Measurements from ENCODE around the gene TPD52L1. TPM values are rescaled to one million over a fixed set of nuclear protein-coding genes. Genes with fewer than 3 reads are reported as not detected.

TPD52L1 gene
- total RNA-seq, 4 donors from 2014 or later, result 13.4 to 39.6 (median 21.2) TPM

DNA sequence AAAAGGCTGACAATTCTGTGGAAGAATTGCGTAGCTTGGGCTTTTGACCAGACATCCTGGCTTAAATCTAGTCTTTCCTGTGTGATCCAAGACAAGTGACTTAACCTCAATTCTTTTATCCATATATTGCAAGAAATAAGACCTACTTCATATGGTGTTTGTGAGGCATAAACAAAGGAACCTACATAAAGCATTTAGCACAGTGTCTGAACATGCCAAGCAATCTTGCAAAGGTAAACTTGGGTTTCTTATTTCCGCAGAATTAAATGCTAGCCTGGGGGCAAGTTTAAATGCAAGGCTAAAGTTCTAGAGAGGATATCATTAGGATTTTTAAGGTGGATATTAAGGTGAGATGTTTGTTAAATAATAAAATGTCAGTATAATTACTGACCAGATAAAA, 100.3 kb downstream of the TPD52L1 start:
- TF ChIP-seq CTCF (IDR thresholded peaks at IDR 0.05) (no peak), POLR2A (IDR thresholded peaks at IDR 0.05) (no peak)
- H3K9me3 ChIP-seq, result no peaks in the 10 kb centered on the region
- H3K4me1 ChIP-seq, result no peaks in the 10 kb centered on the region
- no peak overlapping the region for H3K27ac ChIP-seq
- no peak overlapping the region for H3K4me3 ChIP-seq
- no peaks in the 10 kb centered on the region for H3K36me3 ChIP-seq
- no peak for DNase-seq
- no peaks in the 10 kb centered on the region for H3K27me3 ChIP-seq

GRCh38 chr6:125254321-125254720, 100.7 kb downstream of the TPD52L1 start:
- no peak for DNase-seq
- Histone ChIP-seq H3K27ac (no peak overlapping the region), H3K27me3 (no peaks in the 10 kb centered on the region), H3K36me3 (no peaks in the 10 kb centered on the region), H3K4me3 (no peak overlapping the region), H3K9me3 (no peaks in the 10 kb centered on the region), H3K4me1 (no peaks in the 10 kb centered on the region)
- TF ChIP-seq CTCF (IDR thresholded peaks at IDR 0.05), result no peak
- no peak for TF ChIP-seq POLR2A (IDR thresholded peaks at IDR 0.05)

DNA sequence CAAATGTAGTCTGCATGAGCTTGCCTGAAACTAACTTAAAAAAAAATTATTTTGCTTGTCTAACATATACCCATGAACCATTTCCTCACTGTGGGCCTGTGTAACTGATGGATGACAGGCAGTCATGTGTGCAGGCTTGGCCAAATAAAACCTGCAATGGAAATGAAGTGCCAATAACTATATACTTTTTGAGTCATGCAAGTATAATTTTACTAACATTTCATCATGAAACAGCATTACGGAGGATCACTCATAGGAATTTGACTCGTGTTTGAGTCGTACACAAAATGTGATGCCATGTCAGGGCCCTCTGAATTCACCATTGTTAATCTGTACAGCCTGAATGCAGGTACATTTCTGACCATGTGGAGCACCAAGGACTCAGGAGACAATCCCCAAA, 101.6 kb downstream of the TPD52L1 start:
- Histone ChIP-seq H3K36me3 (no peaks in the 10 kb centered on the region), H3K4me1 (no peaks in the 10 kb centered on the region), H3K27ac (no peak overlapping the region), H3K4me3 (no peak overlapping the region), H3K27me3 (no peaks in the 10 kb centered on the region), H3K9me3 (no peaks in the 10 kb centered on the region)
- DNase-seq, result no peak
- no peak for TF ChIP-seq POLR2A (IDR thresholded peaks at IDR 0.05)
- TF ChIP-seq CTCF (IDR thresholded peaks at IDR 0.05), result no peak

- TF ChIP-seq CTCF (IDR thresholded peaks at IDR 0.05) (no peak), POLR2A (IDR thresholded peaks at IDR 0.05) (no peak)
- DNase-seq, result no peak
- Histone ChIP-seq H3K4me1 (no peaks in the 10 kb centered on the region), H3K27ac (no peak overlapping the region), H3K27me3 (no peaks in the 10 kb centered on the region), H3K9me3 (no peaks in the 10 kb centered on the region), H3K36me3 (no peaks in the 10 kb centered on the region), H3K4me3 (no peak overlapping the region)
Measured at GRCh38 chr6:125257351-125257750, 103.8 kb downstream of the TPD52L1 start.

DNA sequence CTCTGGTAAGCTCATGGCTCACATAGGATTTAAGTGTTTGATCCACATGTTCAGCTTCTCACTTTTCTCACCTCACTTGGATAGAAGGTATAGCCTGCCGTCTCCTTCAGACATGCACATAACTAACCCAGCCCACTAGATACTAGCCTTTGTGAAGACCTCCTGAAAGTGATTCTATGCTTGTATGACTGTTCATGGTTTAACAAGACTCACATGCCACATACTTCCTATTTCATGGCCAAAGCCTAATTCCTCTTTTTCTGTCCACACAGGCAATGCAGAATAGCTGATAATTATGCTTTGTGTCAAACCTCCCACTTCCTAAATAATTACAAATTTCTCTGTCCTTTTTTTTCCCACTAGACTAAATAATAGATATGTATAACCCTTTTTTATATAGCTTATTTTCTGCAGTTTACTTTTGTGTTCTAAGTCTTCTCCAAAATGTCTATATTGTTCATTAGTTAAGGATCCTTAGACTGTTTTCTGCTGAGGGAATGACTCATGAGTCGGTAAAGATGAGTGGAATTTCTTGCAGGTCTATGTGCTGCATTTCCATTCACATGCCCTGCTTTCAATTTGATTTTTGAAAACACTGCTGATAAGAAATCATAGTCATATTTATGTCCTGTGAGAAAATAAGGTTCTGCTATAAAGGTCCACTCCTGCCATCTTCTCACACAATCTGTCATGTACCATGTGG, 105.2 kb downstream of the TPD52L1 start:
- no peaks in the 10 kb centered on the region for H3K27me3 ChIP-seq
- H3K4me3 ChIP-seq, result no peak overlapping the region
- H3K36me3 ChIP-seq, result no peaks in the 10 kb centered on the region
- TF ChIP-seq CTCF (IDR thresholded peaks at IDR 0.05) (no peak), POLR2A (IDR thresholded peaks at IDR 0.05) (no peak)
- no peak for DNase-seq
- H3K4me1 ChIP-seq, result no peaks in the 10 kb centered on the region
- no peak overlapping the region for H3K27ac ChIP-seq
- no peaks in the 10 kb centered on the region for H3K9me3 ChIP-seq

DNA sequence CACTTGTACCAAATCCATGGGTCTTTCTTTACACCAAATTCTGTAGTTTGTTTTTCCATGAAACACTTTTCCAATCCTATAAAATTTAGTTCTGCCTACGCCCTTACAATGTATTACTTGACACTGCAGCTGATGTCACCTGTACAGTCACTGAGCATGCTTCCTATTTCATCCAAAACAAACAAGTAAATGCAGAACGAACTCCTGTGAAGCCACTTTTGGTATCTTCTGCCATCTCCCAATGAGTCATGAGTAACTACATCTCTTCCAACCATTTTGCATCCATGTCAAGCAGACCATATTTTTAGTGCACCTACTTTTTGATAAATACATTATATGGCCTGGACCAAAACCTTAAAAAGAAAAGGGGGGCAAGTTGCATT, 105.8 kb downstream of the TPD52L1 start:
- no peak overlapping the region for H3K27ac ChIP-seq
- no peak overlapping the region for H3K4me3 ChIP-seq
- no peaks in the 10 kb centered on the region for H3K36me3 ChIP-seq
- H3K27me3 ChIP-seq, result no peaks in the 10 kb centered on the region
- H3K4me1 ChIP-seq, result no peaks in the 10 kb centered on the region
- no peaks in the 10 kb centered on the region for H3K9me3 ChIP-seq
- no peak for TF ChIP-seq CTCF (IDR thresholded peaks at IDR 0.05)
- no peak for TF ChIP-seq POLR2A (IDR thresholded peaks at IDR 0.05)
- no peak for DNase-seq
